NCI-H146 (cell line): Measurements from ENCODE around the gene RYR3.
"Not testable (repeated sequence)": the region's sequence is repeated elsewhere in the genome, so short reads cannot be mapped to it uniquely, and the experiment has no call there.

Experiments used
- DNase-seq: peaks from one replicate; lab custom pipeline; 2025; lab: John Stamatoyannopoulos, UW

RYR3 gene

DNA sequence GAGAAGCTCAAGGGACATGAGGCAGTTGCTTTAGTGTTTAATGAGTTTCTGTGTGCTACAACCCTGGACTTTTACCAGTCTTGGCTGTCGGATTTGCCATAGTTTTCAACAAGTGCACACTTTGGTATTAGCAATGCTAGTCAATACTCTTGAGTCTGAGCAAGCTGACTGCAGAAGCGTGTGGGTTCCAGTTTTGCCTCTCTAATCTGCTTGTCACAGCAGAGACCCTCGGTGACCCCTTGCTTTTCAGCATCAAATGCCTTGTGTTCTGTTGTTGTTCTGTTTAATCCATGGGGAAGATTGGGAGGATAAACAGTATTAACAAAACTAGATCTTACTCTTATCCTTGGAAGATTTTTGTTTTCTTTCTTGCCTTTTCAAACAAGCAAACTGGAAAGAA lies 463.2 kb downstream of the RYR3 start:
- no peak for DNase-seq

DNA sequence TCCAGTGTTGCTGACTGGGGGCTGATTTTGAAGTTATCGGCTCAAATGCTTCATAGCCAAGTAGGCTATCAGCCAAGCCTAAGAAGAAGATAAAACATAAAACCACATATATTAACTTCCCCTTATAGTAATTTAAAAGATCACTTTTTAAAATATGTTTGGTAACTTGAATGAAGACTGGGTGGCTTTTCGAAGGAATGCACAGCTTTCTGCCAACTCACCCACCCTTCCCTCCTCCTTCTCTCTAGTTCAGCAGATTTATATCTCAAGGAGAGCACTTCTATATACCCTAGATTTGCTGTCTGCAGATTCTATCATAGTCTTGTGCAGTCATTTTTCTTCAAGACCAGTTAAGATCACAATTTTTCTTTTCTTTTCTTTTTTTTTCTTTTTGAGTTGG lies 468.1 kb downstream of the RYR3 start:
- DNase-seq, result no peak

DNA sequence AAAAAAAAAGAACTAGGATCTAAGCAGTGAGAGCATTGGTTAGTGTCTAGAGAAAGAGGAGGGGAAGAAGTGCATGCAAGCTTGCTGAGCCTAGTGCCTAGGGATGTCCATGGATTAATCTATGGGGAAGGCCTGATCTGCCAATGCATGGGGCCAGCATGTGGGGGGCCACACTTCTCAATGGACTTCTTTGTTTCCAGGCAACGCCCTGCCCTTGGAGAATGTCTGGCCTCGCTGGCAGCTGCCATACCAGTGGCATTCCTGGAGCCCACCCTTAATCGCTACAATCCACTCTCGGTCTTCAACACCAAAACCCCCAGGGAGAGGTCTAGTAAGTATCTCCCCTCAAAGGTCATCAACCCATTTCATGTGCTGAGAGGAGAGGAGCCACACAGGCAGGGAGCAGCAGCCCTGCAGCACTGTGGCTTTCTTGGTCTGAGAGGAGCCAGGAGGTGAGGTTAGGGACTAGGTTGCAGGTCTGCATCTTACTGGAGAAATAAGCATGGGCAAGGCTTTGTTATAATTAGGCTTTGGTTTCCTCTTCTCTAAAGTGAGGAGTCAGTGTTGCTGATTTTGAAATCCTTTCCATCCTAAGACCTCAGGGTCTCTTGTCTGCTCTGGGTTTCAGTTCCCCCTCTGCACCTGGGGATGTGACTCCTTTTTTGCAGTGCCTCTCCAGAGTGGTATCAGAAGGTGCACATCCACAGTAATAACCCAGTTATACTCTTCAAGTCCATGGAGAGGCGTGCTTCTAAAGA lies 469.4 kb downstream of the RYR3 start:
- DNase-seq, result no peak

DNA sequence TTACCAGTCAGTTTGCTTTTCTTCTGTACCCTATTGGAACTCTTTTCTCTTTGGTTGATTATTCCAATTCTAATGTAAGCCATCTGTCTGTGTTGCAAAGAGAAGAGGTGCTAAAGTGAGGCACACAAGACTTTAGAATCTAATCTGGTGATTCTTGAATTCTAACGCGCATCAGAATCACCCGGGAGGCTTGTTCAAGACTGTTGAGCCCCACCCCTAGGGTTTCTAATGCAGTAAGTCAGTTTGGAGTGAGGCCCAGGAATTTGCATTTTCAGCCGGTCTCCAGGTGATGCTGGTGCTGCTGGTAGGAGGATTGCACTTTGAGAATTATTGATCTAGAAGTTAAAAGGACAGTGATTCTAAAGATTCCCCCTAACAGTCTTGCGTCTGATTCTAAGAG lies 472.2 kb downstream of the RYR3 start:
- no peak for DNase-seq

DNA sequence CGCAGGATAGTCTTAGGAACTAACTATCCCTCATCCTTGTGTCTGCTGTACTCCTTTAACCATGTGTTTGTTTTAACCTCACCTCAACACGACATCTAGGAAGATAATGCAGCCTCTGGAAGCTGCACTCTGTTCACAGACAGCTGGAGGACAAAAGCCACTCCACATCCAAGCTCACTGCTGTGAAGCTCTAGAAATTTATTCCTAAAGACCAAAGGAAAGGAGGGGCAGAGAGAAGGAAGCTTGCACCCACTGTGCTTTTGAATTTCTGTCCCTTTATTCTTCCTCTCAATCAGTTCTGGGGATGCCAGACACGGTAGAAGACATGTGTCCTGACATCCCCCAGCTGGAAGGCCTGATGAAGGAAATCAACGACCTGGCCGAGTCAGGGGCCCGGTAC lies 474.6 kb downstream of the RYR3 start:
- DNase-seq, result no peak

DNA sequence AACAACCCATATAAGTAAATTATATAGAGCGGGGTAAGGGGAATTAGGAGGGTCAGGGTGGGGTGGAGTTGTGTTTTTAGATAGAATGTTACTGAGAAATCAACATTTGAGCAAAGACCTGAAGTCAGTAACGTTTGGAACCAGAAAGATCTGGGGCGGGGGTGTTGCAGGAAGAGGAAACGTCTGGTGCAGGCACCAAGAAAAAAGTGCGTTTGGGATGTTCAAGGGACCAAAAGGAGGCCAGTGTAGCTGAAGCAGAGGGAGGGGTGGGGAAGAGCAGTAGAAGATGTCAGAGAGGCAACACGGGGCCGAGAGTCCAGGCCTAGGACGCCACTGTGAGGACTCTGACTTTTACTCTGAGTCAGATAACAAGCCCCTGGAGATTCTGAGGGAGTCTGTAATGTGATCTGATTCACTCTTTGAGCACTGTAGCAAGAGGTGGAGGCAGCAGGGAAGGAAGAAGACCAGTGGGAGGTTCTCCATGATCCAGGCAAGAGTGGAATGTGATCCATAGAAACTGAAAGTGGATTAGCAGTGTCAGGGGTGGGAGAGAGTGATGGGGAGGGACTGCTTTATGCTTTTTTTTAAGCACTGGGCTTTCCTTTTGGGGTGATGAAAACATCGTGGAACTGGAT lies 478.3 kb downstream of the RYR3 start:
- DNase-seq, result no peak

DNA sequence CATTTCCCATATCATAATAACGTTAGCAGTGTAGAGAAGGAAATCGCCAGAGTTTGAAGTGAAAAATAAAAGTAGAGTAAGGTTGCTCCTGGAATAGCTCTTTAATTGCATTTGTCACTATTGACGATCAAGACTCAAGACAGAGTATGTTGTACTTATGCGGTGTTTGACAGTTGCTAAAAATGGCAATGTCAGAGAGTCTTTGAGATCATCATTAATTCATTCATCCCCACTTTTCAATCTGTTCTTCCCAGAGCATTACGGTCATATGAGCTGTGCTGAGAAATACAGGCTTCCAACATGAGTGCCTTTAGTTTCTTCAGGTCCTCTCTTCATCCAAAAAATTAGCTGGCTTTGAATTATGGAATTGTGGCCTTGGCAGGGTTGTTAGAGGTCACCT lies 483.7 kb downstream of the RYR3 start:
- no peak for DNase-seq

DNA sequence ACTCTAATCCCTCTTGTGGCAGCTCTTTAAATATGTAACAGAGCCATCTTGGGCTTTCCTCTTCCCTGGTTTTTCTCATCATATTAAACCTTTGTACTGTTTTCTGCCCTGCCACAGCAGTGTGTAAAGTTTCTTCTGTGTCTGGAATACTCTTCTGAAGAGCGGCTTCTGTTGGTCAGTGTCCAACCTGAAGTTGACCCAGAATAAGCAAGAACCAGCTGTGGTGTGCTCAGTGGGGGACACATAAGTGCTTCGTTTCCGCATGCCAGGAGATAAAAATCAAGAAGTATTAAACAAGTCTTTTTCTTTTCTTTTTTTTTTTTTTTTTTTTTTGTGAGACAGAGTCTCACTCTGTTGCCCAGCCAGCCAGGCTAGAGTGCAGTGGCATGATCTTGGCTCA lies 484.3 kb downstream of the RYR3 start:
- DNase-seq, result no peak

DNA sequence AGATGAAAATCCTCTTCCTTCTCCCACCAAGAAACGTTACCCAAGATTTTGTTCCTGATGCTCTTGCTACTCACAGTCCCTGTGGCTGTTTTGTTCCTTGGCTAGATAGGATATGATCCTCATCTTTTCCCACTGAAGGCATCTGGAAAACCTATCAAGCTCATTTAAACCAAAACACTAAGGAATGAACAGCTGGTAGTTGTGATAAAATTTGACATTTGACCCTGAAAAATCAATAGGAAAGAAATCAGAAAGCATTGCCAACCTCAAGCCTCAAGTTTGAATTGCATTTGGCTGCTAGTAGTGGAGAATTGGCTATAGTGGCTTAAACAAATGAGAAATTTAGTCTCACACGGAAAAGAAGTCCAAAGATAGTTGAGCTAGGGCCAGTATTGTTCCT lies 486.9 kb downstream of the RYR3 start:
- no peak for DNase-seq

DNA sequence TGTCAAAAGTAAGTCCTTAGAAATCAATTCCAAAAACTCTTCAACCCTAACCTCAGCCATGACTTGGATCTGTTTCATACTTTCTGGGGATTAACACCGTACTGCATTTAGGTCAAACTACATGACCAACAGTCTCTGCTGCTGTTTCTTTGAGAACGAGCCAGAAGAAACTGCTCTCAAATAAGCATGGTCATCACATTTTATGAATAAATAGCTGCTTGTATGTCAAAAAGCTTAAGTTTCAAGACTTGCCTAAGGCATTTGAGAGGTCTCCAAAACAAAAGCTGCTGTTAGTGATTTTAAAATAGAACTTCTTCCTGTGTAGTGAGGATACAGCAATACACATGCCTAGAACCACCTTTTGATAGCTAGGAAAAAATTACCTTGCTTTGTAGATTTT lies 491.2 kb downstream of the RYR3 start:
- DNase-seq, result no peak

DNA sequence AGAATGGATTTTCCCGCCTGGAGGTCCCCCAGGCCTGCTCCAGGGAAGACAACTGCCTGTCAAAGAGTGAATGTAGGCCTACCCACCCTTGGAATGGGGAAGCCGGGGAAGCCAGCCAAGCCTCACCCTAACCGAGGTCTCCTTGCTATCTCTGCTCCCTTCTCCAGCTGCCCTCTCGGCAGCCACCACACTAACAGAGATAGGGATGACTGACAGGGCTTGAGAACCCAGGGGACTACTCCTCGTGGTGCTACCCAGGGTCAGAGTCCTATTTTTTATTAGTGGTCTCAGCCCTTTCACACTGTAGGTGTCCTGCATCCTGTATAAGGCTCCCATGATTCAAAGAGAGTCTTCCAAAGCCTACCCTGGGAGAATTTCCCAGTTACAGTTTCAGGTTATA lies 496.9 kb downstream of the RYR3 start:
- no peak for DNase-seq

DNA sequence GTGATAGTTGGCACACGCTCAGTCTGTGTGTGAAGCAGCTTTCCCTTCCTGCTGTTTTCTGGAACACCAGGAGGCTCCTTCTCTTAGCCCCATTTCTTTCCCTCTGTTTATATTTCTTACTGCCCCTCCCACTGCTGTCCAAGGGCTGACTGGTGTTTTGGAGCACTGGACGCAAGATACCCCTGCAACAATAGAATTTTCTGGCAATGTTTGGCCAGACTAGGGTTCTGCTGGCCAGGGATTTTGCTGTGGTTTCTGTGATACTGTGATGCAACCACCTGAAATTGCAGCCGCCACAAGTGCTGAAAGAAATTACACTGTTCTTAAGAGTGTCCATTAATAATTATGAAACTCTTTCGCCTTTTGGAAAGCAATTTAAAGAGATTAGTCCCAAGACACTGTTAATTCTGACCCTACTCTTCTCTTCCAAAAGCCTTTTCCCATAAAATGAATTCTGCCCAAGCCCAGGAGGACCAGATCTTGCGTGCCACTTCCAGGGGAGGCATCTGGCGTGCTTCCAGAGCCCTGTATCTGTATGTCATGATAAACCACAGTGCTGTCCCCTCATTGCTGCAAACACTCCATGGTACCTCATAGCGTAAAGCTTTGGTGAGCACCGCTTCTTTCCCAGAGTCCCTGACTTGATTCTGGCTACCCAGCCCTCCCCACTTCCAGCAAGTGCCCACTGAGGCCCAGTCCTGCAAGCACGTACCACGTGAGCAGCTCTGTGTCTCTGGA lies 498.1 kb downstream of the RYR3 start:
- no peak for DNase-seq

DNA sequence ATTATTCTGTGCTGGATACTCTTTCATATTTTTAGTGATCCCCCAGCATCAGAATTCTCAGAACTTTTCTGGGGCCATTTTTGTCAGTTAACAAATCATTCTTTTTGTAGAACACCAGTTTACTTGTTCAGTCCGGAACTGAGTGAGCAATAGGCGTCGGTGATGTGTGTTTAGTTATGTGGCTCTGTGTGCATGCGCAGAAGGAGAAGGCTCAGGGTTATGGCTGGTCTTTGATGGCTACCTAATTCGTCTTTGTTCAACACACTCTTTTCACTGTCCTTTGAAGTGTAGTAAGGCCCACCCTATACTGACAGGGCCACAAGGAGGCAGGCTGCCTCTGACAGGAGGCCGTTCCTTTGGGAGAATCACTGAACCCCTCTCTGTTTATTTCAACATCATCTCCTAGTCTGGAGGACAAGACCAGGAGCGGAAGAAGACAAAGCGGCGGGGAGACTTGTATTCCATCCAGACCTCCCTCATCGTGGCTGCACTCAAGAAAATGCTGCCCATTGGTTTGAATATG lies 499.4 kb downstream of the RYR3 start:
- no peak for DNase-seq

DNA sequence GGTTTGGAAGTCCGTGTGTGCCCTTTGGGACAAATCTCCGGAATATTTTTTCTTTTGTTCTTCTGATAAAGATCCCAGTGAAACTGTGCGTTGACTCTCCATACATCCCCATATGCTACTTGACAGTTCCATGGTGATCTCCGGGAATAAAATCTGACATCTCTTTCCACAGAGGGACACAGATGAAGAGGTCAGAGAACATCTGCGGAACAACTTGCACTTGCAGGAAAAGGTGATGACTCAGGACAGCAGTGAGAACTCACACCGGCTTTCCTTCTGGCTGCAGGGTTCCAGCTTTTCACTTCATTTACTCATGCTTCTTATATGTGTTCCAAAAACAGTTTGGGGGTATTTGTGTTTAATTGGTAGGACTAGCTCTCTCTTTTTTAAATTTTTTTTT lies 500.0 kb downstream of the RYR3 start:
- DNase-seq, result no peak

DNA sequence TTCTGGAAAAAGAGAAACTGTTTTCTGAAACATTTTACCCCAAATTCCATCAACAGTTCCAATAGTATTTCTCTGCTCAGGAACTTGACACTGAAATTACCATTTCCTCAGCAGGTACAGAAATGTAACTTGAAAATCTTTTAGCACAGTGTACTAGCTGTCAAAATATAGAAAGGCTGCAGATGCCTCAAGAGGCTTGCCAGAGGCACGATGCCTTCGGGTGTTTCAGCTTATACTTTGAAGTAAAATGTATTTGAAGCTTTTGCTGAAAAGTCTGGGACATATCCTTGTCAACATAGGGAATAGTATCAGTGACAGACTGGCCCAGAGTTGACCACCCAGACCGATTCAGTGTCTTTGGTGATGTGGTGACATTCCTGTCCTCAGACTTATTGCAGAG lies 503.1 kb downstream of the RYR3 start:
- no peak for DNase-seq

DNA sequence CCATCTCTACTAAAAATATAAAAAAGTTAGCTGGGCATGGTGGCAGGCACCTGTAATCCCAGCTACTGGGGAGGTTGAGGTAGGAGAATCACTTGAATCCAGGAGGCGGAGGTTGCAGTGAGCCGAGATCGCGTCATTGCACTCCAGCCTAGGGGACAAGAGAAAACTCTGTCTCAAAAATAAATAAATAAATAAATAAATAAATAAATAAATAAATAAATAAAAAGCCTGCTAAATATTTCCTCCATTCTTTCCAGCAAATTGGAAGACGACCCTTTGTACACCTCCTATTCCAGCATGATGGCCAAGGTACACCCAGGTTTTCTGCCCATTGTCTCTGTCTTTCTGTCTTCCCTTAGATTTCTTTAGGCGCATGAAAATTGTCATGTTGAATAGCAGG lies 508.7 kb downstream of the RYR3 start:
- DNase-seq, result not testable (repeated sequence)

DNA sequence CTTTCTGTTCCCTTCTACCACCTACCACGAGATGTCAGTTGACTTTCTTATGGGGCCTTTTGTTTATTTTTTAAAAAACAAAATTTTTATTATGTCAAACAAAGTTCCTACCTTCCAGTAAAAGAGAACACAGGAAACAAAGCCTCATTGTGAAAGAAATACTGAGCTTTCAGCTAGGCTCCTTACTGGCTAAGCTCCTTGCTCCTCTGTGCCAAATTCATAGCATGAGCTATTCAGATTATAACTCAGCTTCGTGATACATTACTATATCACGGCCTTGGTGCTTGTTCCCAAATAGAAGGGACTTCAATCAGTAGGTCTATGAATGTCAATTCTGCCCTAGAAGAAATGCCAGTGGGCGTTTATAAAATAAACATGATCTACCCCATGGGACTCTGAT lies 511.7 kb downstream of the RYR3 start:
- DNase-seq, result no peak

DNA sequence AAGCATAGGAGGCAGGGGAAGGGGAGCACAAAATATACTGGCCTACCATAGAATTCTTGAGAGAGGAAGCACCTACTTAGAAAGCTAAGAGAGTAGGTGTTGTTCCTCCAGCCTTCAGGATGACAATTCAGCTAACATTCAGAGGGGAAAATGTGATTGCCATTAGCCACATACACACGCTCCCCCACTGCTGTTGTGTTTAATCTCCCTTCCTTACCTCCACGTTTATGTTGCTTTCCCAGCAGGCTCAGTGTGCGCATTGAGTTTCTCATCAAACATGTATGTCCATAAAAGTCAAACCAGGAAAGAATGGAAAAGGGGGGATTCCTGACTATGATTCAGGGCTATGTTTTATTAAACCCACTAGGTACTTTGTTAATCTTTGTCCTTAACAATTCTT lies 512.4 kb downstream of the RYR3 start:
- no peak for DNase-seq

DNA sequence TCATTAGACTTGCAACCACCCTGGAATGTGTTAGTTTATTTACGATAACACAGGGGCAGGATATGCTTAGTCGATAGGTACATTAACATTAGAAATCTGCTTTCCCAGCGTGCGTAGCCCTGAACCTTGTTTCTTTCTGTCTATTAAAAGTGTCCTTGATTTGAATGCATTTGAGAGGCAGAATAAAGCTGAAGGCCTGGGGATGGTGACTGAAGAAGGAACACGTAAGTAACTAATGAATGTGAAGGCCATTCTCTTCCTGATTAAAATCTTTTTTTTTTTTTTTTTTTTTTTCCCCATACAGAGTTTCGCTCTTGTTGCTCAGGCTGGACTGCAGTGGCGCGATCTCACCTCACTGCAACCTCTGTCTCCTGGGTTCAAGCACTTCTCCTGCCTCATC lies 514.7 kb downstream of the RYR3 start:
- no peak for DNase-seq

DNA sequence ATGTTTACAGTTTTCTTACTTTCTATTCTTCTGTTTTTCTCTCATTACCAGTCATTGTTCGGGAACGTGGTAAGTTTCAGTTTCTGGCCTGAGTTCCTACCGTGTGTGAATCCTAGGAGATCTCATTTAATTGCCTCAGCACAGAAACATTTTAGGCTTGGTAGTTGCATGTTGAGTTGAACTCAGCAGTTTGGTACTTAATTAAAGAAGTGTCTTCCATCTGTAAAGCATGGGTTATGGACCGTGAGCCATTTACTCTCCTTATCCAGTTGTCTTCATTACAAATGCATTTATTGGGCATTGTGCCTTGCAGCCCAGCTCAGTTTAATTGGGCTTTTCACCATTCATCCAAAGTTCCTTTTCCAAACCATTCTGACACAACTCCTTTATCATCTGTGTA lies 515.4 kb downstream of the RYR3 start:
- DNase-seq, result no peak

DNA sequence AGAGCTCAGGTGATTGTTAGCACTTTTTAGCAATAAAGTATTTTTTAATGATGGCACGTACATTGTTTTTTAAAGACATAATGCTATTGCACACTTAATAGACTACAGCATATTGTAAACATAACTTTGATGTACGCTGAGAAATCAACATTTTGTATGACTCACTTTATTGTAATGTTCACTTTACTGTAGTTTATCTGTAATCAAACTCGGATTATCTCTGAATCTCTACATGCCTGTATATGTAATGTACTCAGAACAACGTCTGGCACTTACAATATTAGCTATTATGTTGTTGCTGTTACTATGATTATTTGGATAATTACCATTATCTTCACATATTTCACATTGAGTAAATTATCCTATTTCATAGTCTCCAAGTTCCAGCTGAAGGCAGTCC lies 519.6 kb downstream of the RYR3 start:
- DNase-seq, result no peak

DNA sequence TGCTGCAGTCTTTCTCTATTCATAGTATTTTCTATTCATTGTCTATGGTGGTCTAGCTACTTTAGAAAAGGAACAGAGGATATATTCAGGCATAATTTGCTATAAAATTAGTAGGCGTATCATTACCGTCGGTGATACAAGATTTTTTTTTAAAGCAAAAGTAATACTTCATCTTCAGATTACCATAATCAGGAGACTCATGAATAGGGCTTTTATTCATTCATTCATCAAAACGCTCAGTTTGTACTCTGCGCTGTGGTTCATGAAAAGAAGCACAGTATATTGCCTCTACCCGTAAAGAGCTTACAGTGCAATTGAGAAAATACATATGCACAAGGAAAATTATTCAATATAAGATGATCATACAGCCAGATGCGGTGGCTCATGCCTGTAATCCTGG lies 520.9 kb downstream of the RYR3 start:
- DNase-seq, result no peak
